ENCODE data around the gene DOCK7.

DNA sequence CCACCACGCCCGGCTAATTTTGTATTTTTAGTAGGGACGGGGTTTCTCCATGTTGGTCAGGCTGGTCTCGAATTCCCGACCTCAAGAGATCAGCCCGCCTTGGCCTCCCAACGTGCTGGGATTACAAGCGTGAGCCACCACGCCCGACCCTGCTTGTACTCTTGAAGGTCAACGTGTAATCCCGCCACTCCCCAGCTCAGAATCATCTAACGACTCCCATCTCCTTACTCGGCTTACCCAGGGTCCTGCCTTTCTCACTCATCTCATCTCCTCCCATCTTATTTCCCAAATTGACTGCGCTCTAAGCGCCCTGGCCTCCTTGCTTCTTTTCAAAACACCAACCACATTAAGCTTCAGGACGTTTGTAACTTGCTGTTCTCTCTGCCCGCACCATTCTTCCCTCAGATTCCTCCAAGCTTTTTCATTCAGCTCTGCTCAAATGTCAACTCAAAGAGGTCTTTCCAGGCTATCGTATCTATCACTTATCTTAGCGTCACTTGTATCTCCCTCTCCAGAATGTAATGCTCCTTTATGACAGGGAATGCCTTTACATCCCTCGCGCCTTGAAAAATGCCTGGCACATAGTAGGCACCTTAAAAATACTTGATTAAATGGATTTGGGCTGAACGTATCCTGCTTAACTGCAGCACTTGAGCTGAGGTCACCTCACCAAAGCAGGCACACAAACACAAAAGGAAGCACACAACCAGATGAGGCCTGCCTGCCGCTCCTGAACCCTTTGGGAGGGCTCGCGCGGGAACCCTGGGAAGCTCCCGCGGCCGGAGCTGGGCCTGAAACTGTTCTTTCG is 252.8 kb downstream of the DOCK7 start:
- TF ChIP-seq, protein P1, sequence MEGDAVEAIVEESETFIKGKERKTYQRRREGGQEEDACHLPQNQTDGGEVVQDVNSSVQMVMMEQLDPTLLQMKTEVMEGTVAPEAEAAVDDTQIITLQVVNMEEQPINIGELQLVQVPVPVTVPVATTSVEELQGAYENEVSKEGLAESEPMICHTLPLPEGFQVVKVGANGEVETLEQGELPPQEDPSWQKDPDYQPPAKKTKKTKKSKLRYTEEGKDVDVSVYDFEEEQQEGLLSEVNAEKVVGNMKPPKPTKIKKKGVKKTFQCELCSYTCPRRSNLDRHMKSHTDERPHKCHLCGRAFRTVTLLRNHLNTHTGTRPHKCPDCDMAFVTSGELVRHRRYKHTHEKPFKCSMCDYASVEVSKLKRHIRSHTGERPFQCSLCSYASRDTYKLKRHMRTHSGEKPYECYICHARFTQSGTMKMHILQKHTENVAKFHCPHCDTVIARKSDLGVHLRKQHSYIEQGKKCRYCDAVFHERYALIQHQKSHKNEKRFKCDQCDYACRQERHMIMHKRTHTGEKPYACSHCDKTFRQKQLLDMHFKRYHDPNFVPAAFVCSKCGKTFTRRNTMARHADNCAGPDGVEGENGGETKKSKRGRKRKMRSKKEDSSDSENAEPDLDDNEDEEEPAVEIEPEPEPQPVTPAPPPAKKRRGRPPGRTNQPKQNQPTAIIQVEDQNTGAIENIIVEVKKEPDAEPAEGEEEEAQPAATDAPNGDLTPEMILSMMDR (IDR thresholded peaks at IDR 0.05; ENCODE audit: low read depth, low read length, missing input control): no peak
- TF ChIP-seq, protein P2, sequence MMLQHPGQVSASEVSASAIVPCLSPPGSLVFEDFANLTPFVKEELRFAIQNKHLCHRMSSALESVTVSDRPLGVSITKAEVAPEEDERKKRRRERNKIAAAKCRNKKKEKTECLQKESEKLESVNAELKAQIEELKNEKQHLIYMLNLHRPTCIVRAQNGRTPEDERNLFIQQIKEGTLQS (IDR thresholded peaks at IDR 0.05): no peak
- TF ChIP-seq, protein P3, sequence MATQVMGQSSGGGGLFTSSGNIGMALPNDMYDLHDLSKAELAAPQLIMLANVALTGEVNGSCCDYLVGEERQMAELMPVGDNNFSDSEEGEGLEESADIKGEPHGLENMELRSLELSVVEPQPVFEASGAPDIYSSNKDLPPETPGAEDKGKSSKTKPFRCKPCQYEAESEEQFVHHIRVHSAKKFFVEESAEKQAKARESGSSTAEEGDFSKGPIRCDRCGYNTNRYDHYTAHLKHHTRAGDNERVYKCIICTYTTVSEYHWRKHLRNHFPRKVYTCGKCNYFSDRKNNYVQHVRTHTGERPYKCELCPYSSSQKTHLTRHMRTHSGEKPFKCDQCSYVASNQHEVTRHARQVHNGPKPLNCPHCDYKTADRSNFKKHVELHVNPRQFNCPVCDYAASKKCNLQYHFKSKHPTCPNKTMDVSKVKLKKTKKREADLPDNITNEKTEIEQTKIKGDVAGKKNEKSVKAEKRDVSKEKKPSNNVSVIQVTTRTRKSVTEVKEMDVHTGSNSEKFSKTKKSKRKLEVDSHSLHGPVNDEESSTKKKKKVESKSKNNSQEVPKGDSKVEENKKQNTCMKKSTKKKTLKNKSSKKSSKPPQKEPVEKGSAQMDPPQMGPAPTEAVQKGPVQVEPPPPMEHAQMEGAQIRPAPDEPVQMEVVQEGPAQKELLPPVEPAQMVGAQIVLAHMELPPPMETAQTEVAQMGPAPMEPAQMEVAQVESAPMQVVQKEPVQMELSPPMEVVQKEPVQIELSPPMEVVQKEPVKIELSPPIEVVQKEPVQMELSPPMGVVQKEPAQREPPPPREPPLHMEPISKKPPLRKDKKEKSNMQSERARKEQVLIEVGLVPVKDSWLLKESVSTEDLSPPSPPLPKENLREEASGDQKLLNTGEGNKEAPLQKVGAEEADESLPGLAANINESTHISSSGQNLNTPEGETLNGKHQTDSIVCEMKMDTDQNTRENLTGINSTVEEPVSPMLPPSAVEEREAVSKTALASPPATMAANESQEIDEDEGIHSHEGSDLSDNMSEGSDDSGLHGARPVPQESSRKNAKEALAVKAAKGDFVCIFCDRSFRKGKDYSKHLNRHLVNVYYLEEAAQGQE (IDR thresholded peaks at IDR 0.05): no peak
- TF ChIP-seq GABPA (IDR thresholded peaks at IDR 0.05 in 1 of 2, conservative IDR thresholded peaks at IDR 0.05 in 1 of 2) (no peak), RAD21 (IDR thresholded peaks at IDR 0.05) (no peak), YY1 (IDR thresholded peaks at IDR 0.05) (no peak), HNF4A (conservative IDR thresholded peaks at IDR 0.05) (no peak), EGR1 (IDR thresholded peaks at IDR 0.05; ENCODE audit: low read depth in 2 of 2) (no peak), JUND (IDR thresholded peaks at IDR 0.05) (no peak), TAF1 (conservative IDR thresholded peaks at IDR 0.05) (no peak), SP1 (IDR thresholded peaks at IDR 0.05) (no peak)
- TF ChIP-seq, protein P4, sequence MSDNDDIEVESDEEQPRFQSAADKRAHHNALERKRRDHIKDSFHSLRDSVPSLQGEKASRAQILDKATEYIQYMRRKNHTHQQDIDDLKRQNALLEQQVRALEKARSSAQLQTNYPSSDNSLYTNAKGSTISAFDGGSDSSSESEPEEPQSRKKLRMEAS (IDR thresholded peaks at IDR 0.05): no peak
- TF ChIP-seq, protein P5, sequence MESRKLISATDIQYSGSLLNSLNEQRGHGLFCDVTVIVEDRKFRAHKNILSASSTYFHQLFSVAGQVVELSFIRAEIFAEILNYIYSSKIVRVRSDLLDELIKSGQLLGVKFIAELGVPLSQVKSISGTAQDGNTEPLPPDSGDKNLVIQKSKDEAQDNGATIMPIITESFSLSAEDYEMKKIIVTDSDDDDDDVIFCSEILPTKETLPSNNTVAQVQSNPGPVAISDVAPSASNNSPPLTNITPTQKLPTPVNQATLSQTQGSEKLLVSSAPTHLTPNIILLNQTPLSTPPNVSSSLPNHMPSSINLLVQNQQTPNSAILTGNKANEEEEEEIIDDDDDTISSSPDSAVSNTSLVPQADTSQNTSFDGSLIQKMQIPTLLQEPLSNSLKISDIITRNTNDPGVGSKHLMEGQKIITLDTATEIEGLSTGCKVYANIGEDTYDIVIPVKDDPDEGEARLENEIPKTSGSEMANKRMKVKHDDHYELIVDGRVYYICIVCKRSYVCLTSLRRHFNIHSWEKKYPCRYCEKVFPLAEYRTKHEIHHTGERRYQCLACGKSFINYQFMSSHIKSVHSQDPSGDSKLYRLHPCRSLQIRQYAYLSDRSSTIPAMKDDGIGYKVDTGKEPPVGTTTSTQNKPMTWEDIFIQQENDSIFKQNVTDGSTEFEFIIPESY (IDR thresholded peaks at IDR 0.05): no peak

Measured in liver (tissue), 3 donors.